IPS-18c (cell line): ENCODE results near the gene CDKL5.

Experiments used
- H3K4me3 ChIP-seq: 2 replicates; pipeline ENCODE4 v1.7.0; 2013; ENCODE audit warnings: low read depth, mild to moderate bottlenecking, low read length, moderate library complexity; ENCODE audit not compliant: insufficient read depth
- H3K9me3 ChIP-seq: one replicate; pipeline ENCODE4 v1.6.1; 2013; ENCODE audit warnings: mild to moderate bottlenecking, low read length, moderate library complexity; ENCODE audit not compliant: control insufficient read depth, insufficient read depth

Gene CDKL5

DNA sequence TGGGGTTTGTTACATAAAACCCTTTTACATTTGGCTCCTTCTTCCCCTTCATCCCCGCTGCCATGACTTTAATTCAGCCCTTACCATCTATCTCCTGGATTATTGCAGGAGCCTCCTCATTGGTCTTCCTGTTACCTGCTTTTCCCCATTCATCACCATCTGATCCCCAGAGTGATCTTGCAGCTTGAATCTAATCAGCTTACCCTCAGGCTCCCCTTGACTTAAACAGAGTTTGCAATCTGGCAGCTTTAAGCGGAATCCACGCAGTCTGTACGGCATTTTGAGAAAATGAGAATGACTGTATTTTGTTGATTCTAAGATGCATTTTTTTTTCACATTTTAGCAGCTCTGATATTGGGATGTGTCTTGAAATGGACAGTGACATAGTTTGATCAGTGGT, 267.1 kb downstream of the CDKL5 start:
- no peak overlapping the region for H3K4me3 ChIP-seq

DNA sequence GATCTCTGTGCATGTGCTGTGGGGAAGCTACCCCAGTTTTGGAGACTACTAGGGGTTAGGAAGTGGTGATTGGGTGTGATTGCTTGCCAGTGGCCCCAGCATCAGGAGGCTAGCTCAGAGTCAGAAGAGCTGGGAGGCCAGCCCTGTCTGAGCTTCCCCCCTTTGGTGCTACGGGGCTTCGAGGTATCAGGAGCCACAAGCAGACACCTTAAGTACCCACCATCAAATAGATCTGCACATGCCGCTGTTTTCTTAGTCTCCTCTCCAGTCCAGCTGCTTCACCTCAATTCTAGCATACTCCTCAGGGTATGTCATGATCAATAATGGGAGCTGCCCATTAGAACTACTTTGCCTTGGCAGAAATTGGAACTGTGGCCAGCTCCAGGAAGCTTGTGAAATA, 271.2 kb downstream of the CDKL5 start:
- Histone ChIP-seq H3K4me3 (no peak overlapping the region), H3K9me3 (peaks cover 10% of the 10 kb centered on the region)

More for the DNA sequence above, 267.1 kb downstream of the CDKL5 start:
- peaks cover 5% of the 10 kb centered on the region for H3K9me3 ChIP-seq

DNA sequence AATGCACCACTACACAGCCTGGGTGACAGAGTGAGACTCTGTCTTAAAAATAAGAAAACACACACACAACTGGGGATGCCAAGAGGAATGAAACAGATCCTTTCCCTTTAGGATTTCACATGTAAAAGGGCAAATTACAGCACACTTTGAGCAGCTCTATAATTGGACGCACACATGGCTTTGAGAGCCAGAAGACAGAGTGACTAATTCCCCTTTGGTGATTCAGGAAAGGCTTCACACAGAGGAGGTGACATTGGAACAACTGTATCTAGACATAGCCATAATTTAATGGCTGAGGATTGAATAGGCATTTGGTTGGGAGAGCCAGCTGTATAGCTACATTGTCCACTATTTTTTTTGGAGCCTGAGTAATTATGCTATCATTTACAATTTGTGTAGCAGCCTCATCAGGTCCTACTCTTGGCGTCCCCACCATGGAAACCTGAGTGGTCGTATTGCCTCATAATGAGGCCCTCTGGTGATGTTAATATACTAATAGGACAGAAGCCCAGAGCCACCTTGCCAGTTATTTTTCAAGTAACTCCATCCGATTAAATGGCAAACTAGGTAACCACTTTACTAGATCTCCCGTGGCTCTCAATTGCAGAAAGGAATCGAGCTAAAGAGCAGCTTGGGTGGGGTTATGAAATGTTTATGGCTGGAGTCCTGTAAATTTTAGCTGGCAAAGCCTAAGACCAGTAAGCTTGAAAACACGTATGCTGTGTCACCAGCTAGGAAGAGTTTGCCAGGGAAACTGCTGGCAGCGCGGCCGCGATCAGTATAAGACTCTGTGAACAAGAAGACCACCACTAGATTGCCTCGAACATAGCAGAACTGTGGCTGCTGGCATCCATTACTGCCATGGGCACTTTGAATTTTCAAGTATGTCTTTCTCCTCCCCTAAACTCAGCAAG, 273.6 kb downstream of the CDKL5 start:
- Histone ChIP-seq H3K4me3 (no peak overlapping the region), H3K9me3 (peaks cover 11% of the 10 kb centered on the region)

DNA sequence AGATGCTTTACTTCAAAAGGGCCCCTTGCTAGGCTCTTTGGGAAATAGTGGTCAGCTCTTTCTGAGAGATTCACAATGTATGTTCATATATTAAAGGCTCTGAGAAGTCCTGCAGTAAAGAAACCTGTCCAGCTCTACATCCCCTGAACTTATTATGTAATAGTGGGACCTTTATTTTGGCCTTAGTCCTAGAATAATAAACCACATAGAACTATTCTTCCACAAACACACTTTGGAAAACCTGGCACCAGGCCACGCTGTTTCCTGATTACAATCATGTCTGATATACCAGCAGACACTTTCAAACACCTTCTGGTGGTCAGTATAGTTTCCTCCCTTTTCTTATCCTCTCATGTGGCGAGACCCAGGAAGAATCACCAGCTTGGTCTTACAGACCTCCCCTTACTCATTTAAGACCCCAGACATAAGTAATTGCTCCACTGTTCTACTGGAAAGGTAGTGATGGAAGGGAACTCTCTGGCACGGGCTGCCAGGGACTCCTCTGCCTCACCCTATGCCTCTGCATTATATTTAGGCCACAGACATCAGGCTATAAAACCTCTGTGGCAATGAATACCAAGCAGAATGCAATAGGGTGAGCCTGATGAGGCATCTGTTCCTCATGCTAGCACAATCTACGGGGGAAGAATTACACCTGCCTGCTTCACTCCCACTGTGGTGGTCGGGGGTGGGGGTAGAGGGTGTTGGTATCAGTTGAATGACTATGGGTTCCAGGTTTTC, 276.4 kb downstream of the CDKL5 start:
- Histone ChIP-seq H3K9me3 (peaks cover 17% of the 10 kb centered on the region), H3K4me3 (no peak overlapping the region)

DNA sequence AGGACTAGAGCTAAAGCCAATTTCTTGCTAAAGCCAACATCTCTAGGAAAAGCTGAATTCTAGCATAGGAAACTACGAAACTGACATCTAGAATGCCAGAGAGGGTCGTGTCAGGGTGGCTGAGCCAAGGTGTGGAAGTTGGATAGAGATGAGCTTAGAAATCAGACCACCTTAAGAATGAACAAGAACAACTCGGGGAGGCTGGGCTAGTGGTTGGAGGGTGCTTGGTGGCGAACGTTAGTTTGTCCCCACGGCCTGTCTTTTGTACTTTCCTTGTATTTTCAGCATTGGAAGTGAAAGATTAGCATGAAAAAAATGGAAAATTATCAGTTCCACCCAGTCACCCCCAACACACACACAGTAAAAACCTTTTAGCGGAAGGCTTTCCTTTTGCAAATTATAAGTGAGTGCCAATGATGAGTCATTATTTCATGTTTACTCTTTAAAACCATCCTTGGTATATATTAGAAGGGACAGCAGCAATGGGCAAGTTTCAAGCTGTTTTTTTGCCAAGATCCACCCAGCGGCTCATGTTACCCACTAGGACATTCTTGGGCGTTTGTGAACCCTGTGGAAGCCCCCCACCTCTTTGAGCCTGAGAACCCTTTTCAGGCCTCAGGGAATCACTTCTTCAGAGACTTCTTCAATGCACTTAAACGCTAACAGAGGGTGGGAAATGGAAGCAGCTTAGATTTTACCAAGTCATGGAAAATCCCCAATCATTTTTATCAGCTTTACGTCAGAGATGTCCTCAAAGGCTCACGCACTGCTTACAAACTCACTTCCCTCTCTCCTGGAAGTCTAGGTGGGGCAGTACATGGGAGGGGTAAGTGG, 277.2 kb downstream of the CDKL5 start:
- Histone ChIP-seq H3K4me3 (no peak overlapping the region), H3K9me3 (peaks cover 21% of the 10 kb centered on the region)
